ELF-1 (cell line): ENCODE data around the gene GRHL1.
"Not testable (repeated sequence)": the region's sequence is repeated elsewhere in the genome, so short reads cannot be mapped to it uniquely, and the experiment has no call there.

ENCODE experiments used
- DNase-seq: peaks from one replicate; pipeline ENCODE4 v3.0.0-alpha.2; 2016; ENCODE audit warnings: low read depth, low spot score

The GRHL1 gene

GRCh38 chr2:10009271-10009810 is 57.8 kb downstream of the GRHL1 start:
- DNase-seq = no peak

- DNase-seq = peak; percentile 16
These were observed 58.6 kb downstream of the GRHL1 start for GRCh38 chr2:10009811-10010781.

- not testable (repeated sequence) for DNase-seq
These were observed 59.5 kb downstream of the GRHL1 start for GRCh38 chr2:10010861-10011605.

- not testable (repeated sequence) for DNase-seq
These were observed 60.3 kb downstream of the GRHL1 start for GRCh38 chr2:10011606-10012325.

- DNase-seq = not testable (repeated sequence)
These were observed 61.0 kb downstream of the GRHL1 start for GRCh38 chr2:10012366-10012962.

- no peak for DNase-seq
These were observed 61.5 kb downstream of the GRHL1 start for GRCh38 chr2:10012963-10013461.

- not testable (repeated sequence) for DNase-seq
These were observed 62.3 kb downstream of the GRHL1 start for GRCh38 chr2:10013651-10014417.

- no peak for DNase-seq
These were observed 63.1 kb downstream of the GRHL1 start for GRCh38 chr2:10014418-10015190.

GRCh38 chr2:10015376-10015989 is 64.0 kb downstream of the GRHL1 start:
- not testable (repeated sequence) for DNase-seq

- no peak for DNase-seq
These were observed 64.7 kb downstream of the GRHL1 start for GRCh38 chr2:10016001-10016801.

- no peak for DNase-seq
These were observed 65.3 kb downstream of the GRHL1 start for GRCh38 chr2:10016802-10017258.

- DNase-seq = no peak
These were observed 65.9 kb downstream of the GRHL1 start for GRCh38 chr2:10017313-10017941.

- no peak for DNase-seq
These were observed 67.7 kb downstream of the GRHL1 start for GRCh38 chr2:10019174-10019573.

GRCh38 chr2:10019602-10020400 is 68.3 kb downstream of the GRHL1 start:
- DNase-seq = no peak

- no peak for DNase-seq
These were observed 70.5 kb downstream of the GRHL1 start for GRCh38 chr2:10022041-10022421.

GRCh38 chr2:10022445-10022844 is 71.0 kb downstream of the GRHL1 start:
- no peak for DNase-seq
